ENCODE data around the gene TGM3.

GRCh38 chr20:2337142-2337541 lies 41.3 kb downstream of the TGM3 start:
- TF ChIP-seq EP300 (conservative IDR thresholded peaks at IDR 0.05; ENCODE audit: poor library complexity, severe bottlenecking) (no peak), RAD21 (conservative IDR thresholded peaks at IDR 0.05) (no peak)
- TF ChIP-seq, protein P1, sequence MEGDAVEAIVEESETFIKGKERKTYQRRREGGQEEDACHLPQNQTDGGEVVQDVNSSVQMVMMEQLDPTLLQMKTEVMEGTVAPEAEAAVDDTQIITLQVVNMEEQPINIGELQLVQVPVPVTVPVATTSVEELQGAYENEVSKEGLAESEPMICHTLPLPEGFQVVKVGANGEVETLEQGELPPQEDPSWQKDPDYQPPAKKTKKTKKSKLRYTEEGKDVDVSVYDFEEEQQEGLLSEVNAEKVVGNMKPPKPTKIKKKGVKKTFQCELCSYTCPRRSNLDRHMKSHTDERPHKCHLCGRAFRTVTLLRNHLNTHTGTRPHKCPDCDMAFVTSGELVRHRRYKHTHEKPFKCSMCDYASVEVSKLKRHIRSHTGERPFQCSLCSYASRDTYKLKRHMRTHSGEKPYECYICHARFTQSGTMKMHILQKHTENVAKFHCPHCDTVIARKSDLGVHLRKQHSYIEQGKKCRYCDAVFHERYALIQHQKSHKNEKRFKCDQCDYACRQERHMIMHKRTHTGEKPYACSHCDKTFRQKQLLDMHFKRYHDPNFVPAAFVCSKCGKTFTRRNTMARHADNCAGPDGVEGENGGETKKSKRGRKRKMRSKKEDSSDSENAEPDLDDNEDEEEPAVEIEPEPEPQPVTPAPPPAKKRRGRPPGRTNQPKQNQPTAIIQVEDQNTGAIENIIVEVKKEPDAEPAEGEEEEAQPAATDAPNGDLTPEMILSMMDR (IDR thresholded peaks at IDR 0.05; ENCODE audit: poor library complexity, severe bottlenecking), result no peak

Data from neural cell (in vitro differentiated cells).